Heart right ventricle (tissue), 16 donors: ENCODE data around the gene RPS5. TPM values are rescaled to one million over a fixed set of nuclear protein-coding genes. Genes with fewer than 3 reads are reported as not detected.
"Not testable (repeated sequence)": the region's sequence is repeated elsewhere in the genome, so short reads cannot be mapped to it uniquely, and the experiment has no call there.

Source experiments
- ATAC-seq, 8 donors: fragments of 200-7000 bp; cut with Tn5 transposase; one replicate each; pipeline ENCODE4 v1.9.1; 2020; ENCODE audit warnings: mild to moderate bottlenecking in 8 of 8, moderate library complexity in 8 of 8, moderate number of reproducible peaks in 1 of 8
- DNase-seq, 2 donors: peaks; one replicate each; pipeline ENCODE4 v3.0.0-alpha.2; 2020
- H3K27ac ChIP-seq, 10 donors: fragments of 200-600 bp; sonication (generic) in 2 of 10; one replicate each; pipeline versions ENCODE4 v1.5.0 to v1.8.0; 2020 to 2022; ENCODE audit warnings: mild to moderate bottlenecking in 3 of 10
- H3K27me3 ChIP-seq, 7 donors: fragments of 200-600 bp; one replicate each; pipeline ENCODE4 v1.8.0; 2021 to 2022; ENCODE audit warnings: mild to moderate bottlenecking in 2 of 7
- H3K36me3 ChIP-seq, 9 donors: fragments of 200-600 bp; sonication (generic) in 1 of 9; one replicate each; pipeline versions ENCODE4 v1.5.0 to v1.8.0; 2020 to 2022; ENCODE audit warnings: mild to moderate bottlenecking in 2 of 9
- H3K4me1 ChIP-seq, 9 donors: fragments of 200-600 bp; sonication (generic) in 1 of 9; one replicate each; pipeline versions ENCODE4 v1.5.0 to v1.8.0; 2020 to 2022; ENCODE audit warnings: mild to moderate bottlenecking in 4 of 9
- H3K4me3 ChIP-seq, 10 donors: fragments of 200-600 bp; sonication (generic) in 2 of 10; one replicate each; pipeline versions ENCODE4 v1.5.0 to v1.8.0; 2020 to 2022; ENCODE audit warnings: mild to moderate bottlenecking in 7 of 10, moderate library complexity in 2 of 10
- H3K9me3 ChIP-seq, 11 donors: fragments of 200-600 bp in 10 of 11; sonication (generic) in 2 of 11; one replicate each; pipeline versions ENCODE4 v1.5.0 to v1.8.0; 2013 to 2022; ENCODE audit warnings: mild to moderate bottlenecking in 2 of 11, control low read depth in 1 of 11, moderate library complexity in 1 of 11
- CTCF ChIP-seq, 9 donors: fragments of 200-600 bp; sonication (generic) in 2 of 9; IDR thresholded peaks; one replicate each; pipeline versions ENCODE4 v1.5.0 to v1.8.0; 2021 to 2022; ENCODE audit warnings: antibody characterized with exemption in 9 of 9, mild to moderate bottlenecking in 5 of 9, moderate library complexity in 1 of 9
- WGBS, 2 donors: extraction: QIAGEN DNeasy Blood & Tissue Kit; methylation state at CpG; one replicate each; pipeline ENCODE4 v1.1.7; 2013; ENCODE audit warnings: inconsistent platforms in 1 of 2; 5-methylcytosine and 5-hydroxymethylcytosine counted together
- intact Hi-C, 10 donors: fragments of 100-400 bp; cut with DNase I; formaldehyde crosslinking; loops; one replicate each; pipeline versions ENCODE4 v1.11.1 to v1.14.2; 2022
- polyA plus RNA-seq, 2 donors: library from polyadenylated mRNA; stranded (reverse); fragments of 200-250 nt; gene quantifications; one replicate each; pipeline ENCODE4 v1.2.3, GENCODE V29; 2013
- total RNA-seq, 10 donors: library from RNA; stranded (reverse); fragmentation: NEBNext Ultra II Directional in 3 of 10; extraction: Animal tissue kit (Norgen Biotek cat#: 25700) in 3 of 10; gene quantifications; one replicate each; pipeline versions ENCODE4 v1.2.1 to v1.2.4, GENCODE V29; 2021 to 2023
- donor health status: Arrhythmogenic right ventricular cardiomyopathy.
- donor health status: ischemic (EF 13 %, LVEDD 7.1; RV severe dilation, severe dysfunction).
- donor health status: healthy with polysubstance abuse.
- donor health status: DM: no; HTN: yes; CAD: no.
- donor health status: DM: no; HTN: no; CAD: no.
- donor health status: ischemic (EF 25% LVEDD 6.9; RV normal size, moderate dysfunction).
- donor health status: ischemic (EF 25% LVEDD 5.7; RV mildly dilated, moderate dysfunction).
- donor health status: healthy.
- donor health status: DM: yes; HTN: yes; CAD: no.
- donor health status: Ischemic cardiomyopathy.
- donor health status: ischemic (EF 35%, LVEDD 5.7; RV mildly dilated, moderate dysfunction).
- donor health status: nonischemic (EF 11% LVEDD 7.7; RV severe dilation, severe dysfunction).
- donor health status: DM: yes; HTN: yes; CAD: no.
- donor health status: PGD.
- donor health status: ischemic (EF 29% LVEDD 5.4; RV normal size, mild dysfunction).
- donor health status: nonischemic (EF 23%, LVEDD 6.1; RV moderate dilation, normal function).

RPS5 gene
- total and polyA plus RNA-seq, 12 donors: 360 to 2,053 (median 425) TPM

GRCh38 chr19:58429745-58430144, 42.7 kb downstream of the RPS5 start:
- H3K9me3 ChIP-seq: peaks cover 13 to 96% (median 66%) of the 10 kb centered on the region in 11 donors
- H3K27me3 ChIP-seq: no peaks in the 10 kb centered on the region
- H3K27ac ChIP-seq: no peak overlapping the region
- H3K4me3 ChIP-seq: no peak overlapping the region
- no peak for TF ChIP-seq CTCF (IDR thresholded peaks at IDR 0.05)
- intact Hi-C loops: no loop called here
- H3K4me1 ChIP-seq: no peaks in the 10 kb centered on the region
- H3K36me3 ChIP-seq: peaks cover 10 to 63% (median 29%) of the 10 kb centered on the region in 9 donors
- no peak for ATAC-seq
- DNase-seq: no peak

- intact Hi-C loops: no loop called here
- TF ChIP-seq CTCF (IDR thresholded peaks at IDR 0.05): no peak
- Histone ChIP-seq H3K27ac (no peak overlapping the region), H3K9me3 (peaks cover 14 to 100% (median 83%) of the 10 kb centered on the region in 11 donors), H3K27me3 (no peaks in the 10 kb centered on the region), H3K36me3 (peaks cover 15 to 90% (median 58%) of the 10 kb centered on the region in 9 donors), H3K4me3 (no peak overlapping the region), H3K4me1 (peaks cover 0 to 11% (median 6%) of the 10 kb centered on the region in 9 donors)
- DNase-seq (no peak), ATAC-seq (no peak)
- 99 to 100% methylated on average over 2 of the region's 2 CpGs for WGBS, 2 donors
These were observed 47.1 kb downstream of the RPS5 start for GRCh38 chr19:58434217-58434616.

- ATAC-seq (peak; percentile 97 to 100 (median 99)), DNase-seq (peak; percentile 92 to 99)
- intact Hi-C loops: loop anchor here in 2 of 10 donors (1.0 to 2.0 kb wide), 3 partner anchors 11 to 32 kb away; partner anchors contain the start of genes ZNF324 (in 1 of the 2), ZNF324B (in 1 of the 2) and ZNF584 (in 1 of the 2)
- Histone ChIP-seq H3K27ac (peak within 1 kb of the TSS in 9 of 10 donors; percentile 51 to 89 (median 78)), H3K27me3 (no peaks in the 10 kb centered on the region), H3K4me3 (peak within 1 kb of the TSS; percentile 54 to 95 (median 70)), H3K36me3 (peaks cover 4 to 43% (median 24%) of the 10 kb centered on the region in 9 donors), H3K9me3 (peaks cover 0 to 53% (median 26%) of the 10 kb centered on the region in 11 donors), H3K4me1 (peaks cover 4 to 26% (median 18%) of the 10 kb centered on the region in 9 donors)
- 5 to 7% methylated on average over 59 of the region's 59 CpGs for WGBS, 2 donors
- TF ChIP-seq CTCF (IDR thresholded peaks at IDR 0.05): no peak
These were observed 52.8 kb downstream of the RPS5 start, which contains the start of gene ZNF132 for GRCh38 chr19:58439576-58440554. ZNF132 (minus strand) TSS chr19:58440153; CDS start chr19:58439821, 332 bp downstream.

- Histone ChIP-seq H3K27ac (peak overlapping the region in 9 of 10 donors; percentile 51 to 89 (median 78)), H3K4me1 (peaks cover 4 to 26% (median 18%) of the 10 kb centered on the region in 9 donors), H3K36me3 (peaks cover 0 to 36% (median 17%) of the 10 kb centered on the region in 9 donors), H3K27me3 (no peaks in the 10 kb centered on the region), H3K4me3 (peak overlapping the region; percentile 37 to 95 (median 70)), H3K9me3 (peaks cover 0 to 46% (median 19%) of the 10 kb centered on the region in 11 donors)
- no peak for DNase-seq
- 9 to 13% methylated on average over 31 of the region's 31 CpGs for WGBS, 2 donors
- peak in 6 of 8 donors; percentile 2 to 48 (median 4) for ATAC-seq
- intact Hi-C loops: loop anchor here in 2 of 10 donors (1.0 to 2.0 kb wide), 3 partner anchors 11 to 32 kb away; partner anchors contain the start of genes ZNF324 (in 1 of the 2), ZNF324B (in 1 of the 2) and ZNF584 (in 1 of the 2)
- TF ChIP-seq CTCF (IDR thresholded peaks at IDR 0.05): no peak
These were observed 53.5 kb downstream of the RPS5 start for GRCh38 chr19:58440556-58440955.

GRCh38 chr19:58442986-58443385, 55.9 kb downstream of the RPS5 start:
- DNase-seq, H3K27ac ChIP-seq, H3K4me3 ChIP-seq, H3K27me3 ChIP-seq, intact Hi-C loops, ATAC-seq: not testable (repeated sequence)
- 86 to 91% methylated on average over 7 of the region's 7 CpGs for WGBS, 2 donors
- Histone ChIP-seq H3K36me3 (peaks cover 0 to 11% (median 0%) of the 10 kb centered on the region in 9 donors), H3K9me3 (peaks cover 0 to 21% (median 5%) of the 10 kb centered on the region in 11 donors), H3K4me1 (peaks cover 4 to 26% (median 18%) of the 10 kb centered on the region in 9 donors)
